Measurements from ENCODE around the gene SEPTIN12. TPM values are rescaled to one million over a fixed set of nuclear protein-coding genes. Genes with fewer than 3 reads are reported as not detected.

The SEPTIN12 gene
- total RNA-seq, 6 experiments from 2014 or later, result not detected

- no peaks in the 10 kb centered on the region for H3K27me3 ChIP-seq
- no peak overlapping the region for H3K4me3 ChIP-seq
- TF ChIP-seq, protein P1, sequence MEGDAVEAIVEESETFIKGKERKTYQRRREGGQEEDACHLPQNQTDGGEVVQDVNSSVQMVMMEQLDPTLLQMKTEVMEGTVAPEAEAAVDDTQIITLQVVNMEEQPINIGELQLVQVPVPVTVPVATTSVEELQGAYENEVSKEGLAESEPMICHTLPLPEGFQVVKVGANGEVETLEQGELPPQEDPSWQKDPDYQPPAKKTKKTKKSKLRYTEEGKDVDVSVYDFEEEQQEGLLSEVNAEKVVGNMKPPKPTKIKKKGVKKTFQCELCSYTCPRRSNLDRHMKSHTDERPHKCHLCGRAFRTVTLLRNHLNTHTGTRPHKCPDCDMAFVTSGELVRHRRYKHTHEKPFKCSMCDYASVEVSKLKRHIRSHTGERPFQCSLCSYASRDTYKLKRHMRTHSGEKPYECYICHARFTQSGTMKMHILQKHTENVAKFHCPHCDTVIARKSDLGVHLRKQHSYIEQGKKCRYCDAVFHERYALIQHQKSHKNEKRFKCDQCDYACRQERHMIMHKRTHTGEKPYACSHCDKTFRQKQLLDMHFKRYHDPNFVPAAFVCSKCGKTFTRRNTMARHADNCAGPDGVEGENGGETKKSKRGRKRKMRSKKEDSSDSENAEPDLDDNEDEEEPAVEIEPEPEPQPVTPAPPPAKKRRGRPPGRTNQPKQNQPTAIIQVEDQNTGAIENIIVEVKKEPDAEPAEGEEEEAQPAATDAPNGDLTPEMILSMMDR (IDR thresholded peaks at IDR 0.05), result no peak
- no peak for TF ChIP-seq POLR2A (IDR thresholded peaks at IDR 0.05)
- no peak for ATAC-seq
- intact Hi-C loops (cut with DNase I), result no loop called here
- H3K4me1 ChIP-seq, result no peaks in the 10 kb centered on the region
- no peaks in the 10 kb centered on the region for H3K9me3 ChIP-seq
- no peak overlapping the region for H3K27ac ChIP-seq
- H3K36me3 ChIP-seq, result no peaks in the 10 kb centered on the region
- 78% methylated on average over 3 of the region's 5 CpGs for WGBS (ENCODE audit: insufficient coverage, low coverage, low lambda C conversion rate, missing lambda C conversion rate)
- DNase-seq, result no peak
Measured at GRCh38 chr16:4778050-4778392, 10.1 kb downstream of the SEPTIN12 start.

DNA sequence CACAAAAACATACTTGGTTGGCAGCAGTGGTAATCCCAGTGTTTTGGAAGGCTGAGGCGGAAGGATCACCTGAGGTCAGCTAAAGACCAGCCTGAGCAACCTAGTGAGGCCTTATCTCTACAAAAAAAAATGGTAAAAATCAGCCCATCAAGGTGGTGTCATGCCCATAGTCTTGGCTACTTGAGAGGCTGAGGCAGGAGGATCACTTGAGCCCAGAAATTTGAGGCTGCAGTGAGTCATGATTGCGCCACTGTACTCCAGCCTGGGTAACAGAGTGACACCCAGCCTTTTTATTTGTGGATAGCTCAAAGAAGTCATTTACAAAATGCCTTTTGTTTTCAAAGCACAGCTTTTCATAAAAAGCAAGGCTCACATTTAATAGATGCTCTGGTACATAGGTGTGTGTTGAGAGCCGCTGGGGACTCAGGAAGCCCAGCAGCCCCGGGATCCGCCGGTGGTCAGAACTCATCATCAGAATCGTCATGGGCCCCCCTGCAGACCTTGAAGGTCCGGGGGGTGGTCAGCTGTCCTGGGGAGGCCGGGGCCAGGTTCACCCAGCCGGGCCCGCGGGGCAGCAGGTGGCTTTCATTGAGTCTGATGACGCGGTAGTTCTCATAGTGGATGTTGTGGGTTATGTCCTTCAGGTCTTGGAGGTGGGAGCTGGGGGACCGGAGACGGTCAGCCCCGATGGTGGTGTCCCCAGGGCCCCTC is 10.7 kb downstream of the SEPTIN12 start:
- H3K9me3 ChIP-seq, result no peaks in the 10 kb centered on the region
- DNase-seq (no peak), ATAC-seq (no peak)
- no peak overlapping the region for H3K27ac ChIP-seq
- intact Hi-C loops (cut with DNase I), result no loop called here
- no peaks in the 10 kb centered on the region for H3K4me1 ChIP-seq
- H3K4me3 ChIP-seq, result no peak overlapping the region
- H3K27me3 ChIP-seq, result no peaks in the 10 kb centered on the region
- H3K36me3 ChIP-seq, result no peaks in the 10 kb centered on the region
- TF ChIP-seq, protein P1 (IDR thresholded peaks at IDR 0.05), result no peak
- no peak for TF ChIP-seq POLR2A (IDR thresholded peaks at IDR 0.05)
- 100% methylated on average over 3 of the region's 17 CpGs for WGBS (ENCODE audit: insufficient coverage, low coverage, low lambda C conversion rate, missing lambda C conversion rate)

GRCh38 chr16:4776141-4776705 is 11.9 kb downstream of the SEPTIN12 start:
- intact Hi-C loops (cut with DNase I), result no loop called here
- Histone ChIP-seq H3K36me3 (no peaks in the 10 kb centered on the region), H3K4me1 (no peaks in the 10 kb centered on the region), H3K9me3 (no peaks in the 10 kb centered on the region), H3K27me3 (no peaks in the 10 kb centered on the region), H3K4me3 (no peak overlapping the region), H3K27ac (no peak overlapping the region)
- no peak for ATAC-seq
- 100% methylated on average over 1 of the region's 2 CpGs for WGBS (ENCODE audit: insufficient coverage, low coverage, low lambda C conversion rate, missing lambda C conversion rate)
- TF ChIP-seq, protein P1 (IDR thresholded peaks at IDR 0.05), result no peak
- no peak for TF ChIP-seq POLR2A (IDR thresholded peaks at IDR 0.05)
- no peak for DNase-seq

DNA sequence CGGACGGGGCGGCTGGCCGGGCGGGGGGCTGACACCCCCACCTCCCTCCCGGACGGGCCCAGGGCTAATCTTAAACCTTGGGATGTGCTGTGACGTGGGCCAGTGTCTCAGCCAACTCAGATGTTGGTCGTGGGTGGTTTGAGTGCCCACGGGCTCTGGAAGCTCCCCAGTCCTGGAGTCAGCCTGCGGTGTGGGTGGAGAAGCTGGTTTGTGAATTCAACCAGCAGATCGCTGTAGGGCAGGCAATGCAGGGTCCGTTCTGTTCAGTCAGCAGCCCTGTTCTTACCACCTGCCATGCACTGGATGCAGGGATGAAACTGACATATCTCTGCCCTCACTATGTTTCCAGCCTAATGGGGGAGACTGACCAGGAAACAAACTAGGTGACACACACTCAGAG is 13.1 kb downstream of the SEPTIN12 start:
- DNase-seq (no peak), ATAC-seq (no peak)
- Histone ChIP-seq H3K27ac (no peak overlapping the region), H3K4me1 (no peaks in the 10 kb centered on the region), H3K36me3 (no peaks in the 10 kb centered on the region), H3K9me3 (no peaks in the 10 kb centered on the region), H3K27me3 (no peaks in the 10 kb centered on the region), H3K4me3 (no peak overlapping the region)
- intact Hi-C loops (cut with DNase I), result no loop called here
- no CpG with 5 or more reads among the region's 13 CpGs for WGBS (ENCODE audit: insufficient coverage, low coverage, low lambda C conversion rate, missing lambda C conversion rate)
- TF ChIP-seq, protein P1 (IDR thresholded peaks at IDR 0.05), result no peak
- no peak for TF ChIP-seq POLR2A (IDR thresholded peaks at IDR 0.05)
